HG03439 (cell line): ENCODE data around the gene AMMECR1.
"Not testable (repeated sequence)": the region's sequence is repeated elsewhere in the genome, so short reads cannot be mapped to it uniquely, and the experiment has no call there.

ENCODE experiments used
- ATAC-seq: cut with Tn5 transposase; IDR thresholded peaks from one replicate; pipeline ENCODE4 v1.9.1; 2021; ENCODE audit warnings: mild to moderate bottlenecking, moderate library complexity; ENCODE audit not compliant: unreplicated experiment

AMMECR1 gene

DNA sequence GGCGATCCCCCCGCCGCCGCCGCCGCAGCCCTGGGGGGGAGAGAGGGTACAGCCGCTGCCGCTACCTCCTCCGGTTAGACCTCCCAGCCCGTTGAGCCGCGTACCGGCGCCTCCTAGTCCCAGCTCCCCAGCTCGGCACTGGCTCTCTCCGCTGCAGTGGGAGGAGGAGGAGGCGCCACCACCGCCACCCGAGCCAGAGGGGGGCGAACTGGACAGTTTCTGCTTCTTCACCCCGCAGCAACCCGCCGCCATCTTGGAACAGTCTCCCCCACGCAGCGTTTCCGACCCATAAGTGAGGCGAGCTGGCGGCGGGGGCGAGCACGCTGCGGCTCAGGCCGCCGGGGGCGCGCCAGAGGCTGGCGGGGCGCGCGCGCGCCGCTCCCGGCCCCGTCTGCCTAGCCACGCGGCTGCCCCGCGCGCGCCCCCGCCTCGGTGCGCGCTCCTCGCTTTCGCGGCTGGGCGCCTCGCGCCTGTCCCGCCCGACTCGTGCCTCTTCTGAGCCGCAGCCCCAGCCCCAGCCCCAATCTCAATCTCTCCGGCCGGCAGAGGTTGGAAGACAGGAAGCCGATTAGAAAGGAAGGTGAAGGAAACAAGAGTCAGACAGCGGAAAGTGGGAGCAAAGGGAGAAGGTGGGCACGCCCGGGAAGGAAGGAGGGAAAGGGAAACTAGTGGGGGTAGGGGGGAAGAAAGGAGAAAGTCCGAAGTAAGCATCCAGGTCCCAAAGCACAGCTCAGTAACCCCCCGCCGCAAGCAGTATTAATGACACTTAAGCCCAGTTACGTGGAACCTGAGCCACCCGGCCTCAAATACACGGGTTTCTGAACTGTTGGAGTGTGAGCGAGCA, at the start of gene AMMECR1:
Gene AMMECR1 (minus strand): TSS at position 266 of the 844 bp plus-strand sequence. CDS start 14 bp downstream, at position 252.
- ATAC-seq: peak; percentile 74

DNA sequence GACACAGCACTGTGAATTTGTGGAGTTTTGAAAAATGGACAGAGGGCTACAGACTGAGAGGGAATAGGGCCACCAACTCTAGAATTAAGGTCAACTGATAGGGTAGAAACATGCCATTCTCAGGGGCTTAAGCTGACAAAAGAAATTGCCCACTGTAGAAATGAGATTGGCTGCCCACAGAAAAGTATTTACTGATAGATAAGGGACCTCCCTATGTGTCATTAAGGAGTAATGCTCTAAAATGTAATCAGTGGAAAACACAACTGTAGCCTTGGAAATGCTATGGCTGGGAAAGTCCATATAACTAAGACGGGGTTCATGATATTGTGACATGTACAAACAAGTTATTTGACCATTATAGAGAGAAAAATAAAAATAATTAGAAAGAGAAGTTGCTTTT, 45.4 kb upstream of the AMMECR1 start:
- ATAC-seq: no peak

DNA sequence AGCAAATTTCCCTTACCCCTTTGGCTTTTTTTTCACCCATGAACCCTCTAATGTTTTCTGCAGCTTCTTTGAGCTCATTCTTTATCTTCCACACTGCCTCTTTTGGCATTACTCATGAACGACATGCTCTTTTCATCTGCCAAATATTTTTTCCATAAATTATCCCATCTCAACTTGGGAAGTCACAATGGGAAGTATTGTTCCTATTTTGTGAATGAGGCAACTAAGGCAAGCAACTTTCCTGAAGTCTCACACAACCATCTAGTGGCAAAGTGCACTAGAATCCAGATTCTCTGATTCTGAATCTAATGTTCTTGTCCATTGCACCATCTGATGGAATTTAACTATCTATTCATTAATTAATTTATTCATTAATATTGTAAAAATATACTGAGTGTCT, 41.4 kb upstream of the AMMECR1 start:
- ATAC-seq: no peak

DNA sequence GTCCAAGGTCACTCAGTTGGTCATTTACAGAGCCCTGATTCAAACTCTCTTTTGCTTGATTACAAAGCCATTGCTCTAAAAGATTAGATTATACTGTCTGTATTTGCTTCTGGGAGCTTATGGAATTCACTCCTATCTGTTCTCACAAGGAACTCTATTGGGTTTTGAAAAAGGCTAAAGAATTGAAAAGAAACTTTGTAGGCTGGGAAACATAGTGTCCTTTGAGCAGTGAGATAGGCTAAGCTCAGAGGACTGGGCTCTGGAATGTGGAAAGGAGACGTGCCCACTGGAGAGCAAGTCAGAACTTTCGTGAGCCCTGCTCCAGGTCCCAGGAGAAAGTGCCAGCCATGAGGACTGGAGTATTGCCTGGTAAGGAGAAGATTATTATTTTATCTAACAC, 40.7 kb upstream of the AMMECR1 start, which contains the start of gene RTL9:
Gene RTL9 (plus strand): TSS at position 301 of the 400 bp plus-strand sequence. CDS start 91,770 bp downstream, outside the sequence.
- ATAC-seq: no peak

DNA sequence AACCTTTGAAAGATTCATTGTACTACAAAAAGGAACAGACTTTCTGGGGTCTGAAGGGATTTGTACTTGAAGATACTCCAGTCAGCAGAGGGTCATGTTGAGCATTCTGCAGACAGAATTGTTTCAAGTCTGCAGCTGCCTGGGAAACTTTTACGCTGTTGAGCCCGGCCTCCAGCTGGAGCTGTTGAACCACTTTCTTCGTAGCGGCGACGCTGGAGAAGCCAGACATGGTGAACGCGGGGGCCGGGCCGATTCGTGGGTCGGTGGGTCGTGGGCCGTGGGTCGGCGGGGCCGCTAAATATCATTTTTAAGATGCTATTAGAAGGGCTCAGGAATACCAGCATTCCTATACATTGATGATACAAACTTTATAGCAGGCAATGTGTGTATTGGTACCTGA, 28.8 kb upstream of the AMMECR1 start:
- no peak for ATAC-seq

DNA sequence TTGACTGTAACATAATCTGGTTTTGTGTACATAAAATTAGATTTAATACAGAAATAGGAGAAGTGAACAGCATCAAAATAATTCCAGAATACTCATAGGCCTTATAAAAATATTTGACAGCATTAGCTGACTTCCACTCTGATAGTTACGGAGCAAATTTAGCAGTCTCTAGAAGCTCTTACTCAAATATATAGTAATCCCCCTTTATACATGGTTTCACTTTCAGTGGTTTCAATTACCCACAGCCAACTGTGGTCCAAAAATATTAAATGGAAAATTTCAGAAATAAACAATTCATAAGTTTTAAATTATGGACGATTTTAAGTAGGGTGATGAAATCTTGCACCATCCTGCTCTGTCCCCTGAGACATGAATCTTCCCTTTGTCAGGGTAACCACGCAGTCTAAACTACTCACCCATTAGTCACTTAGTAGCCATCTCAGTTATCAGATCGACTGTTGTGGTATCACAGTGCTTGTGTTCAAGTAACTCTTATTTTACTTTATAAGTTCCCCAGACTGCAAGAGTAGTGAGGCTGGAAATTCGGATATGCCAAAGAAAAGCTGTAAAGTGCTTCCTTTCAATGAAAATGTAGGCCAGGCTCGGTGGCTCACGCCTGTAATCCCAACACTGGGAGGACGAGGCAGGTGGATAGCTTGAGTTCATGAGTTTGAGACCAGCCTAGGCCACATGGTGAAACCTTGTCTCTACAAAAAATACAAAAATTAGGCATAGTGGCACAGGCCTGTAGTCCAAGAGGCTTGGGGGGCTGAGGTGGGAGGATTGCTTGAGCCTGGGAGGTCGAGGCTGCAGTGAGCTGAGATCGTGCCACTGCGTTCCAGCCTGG, 23.5 kb upstream of the AMMECR1 start:
- peak; percentile 79 for ATAC-seq

DNA sequence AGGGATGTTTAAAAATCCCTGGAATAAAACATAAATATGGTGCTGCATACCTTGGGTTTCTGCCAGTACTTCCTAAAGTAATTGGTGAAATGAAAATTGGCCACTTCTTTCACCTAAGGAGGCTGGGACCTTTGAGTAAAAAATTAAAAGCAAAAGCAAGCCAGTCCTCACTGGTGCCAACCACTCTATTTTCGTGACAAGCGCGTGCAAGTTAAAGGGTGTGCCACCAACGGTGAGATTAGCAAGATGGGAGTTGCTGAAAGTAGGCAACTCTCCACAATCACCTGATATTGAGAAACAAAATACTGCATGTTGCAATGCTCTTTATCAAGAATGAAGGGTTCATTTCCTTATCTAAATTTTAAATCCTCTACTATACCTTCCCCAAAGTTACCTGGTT, 21.1 kb upstream of the AMMECR1 start:
- ATAC-seq: no peak

DNA sequence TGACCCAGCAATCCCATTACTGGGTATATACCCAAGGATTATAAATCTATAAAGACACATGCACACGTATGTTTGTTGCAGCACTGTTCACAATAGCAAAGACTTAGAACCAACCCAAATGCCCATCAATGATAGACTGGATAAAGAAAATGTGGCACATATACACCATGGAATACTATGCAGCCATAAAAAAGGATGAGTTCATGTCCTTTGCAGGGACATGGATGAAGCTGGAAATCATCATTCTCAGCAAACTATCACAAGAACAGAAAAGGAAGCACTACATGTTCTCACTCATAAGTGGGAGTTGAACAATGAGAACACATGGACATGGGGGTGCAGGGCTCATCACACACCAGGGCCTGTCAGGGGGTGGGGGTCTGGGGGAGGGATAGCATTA, 15.6 kb upstream of the AMMECR1 start:
- ATAC-seq: not testable (repeated sequence)

DNA sequence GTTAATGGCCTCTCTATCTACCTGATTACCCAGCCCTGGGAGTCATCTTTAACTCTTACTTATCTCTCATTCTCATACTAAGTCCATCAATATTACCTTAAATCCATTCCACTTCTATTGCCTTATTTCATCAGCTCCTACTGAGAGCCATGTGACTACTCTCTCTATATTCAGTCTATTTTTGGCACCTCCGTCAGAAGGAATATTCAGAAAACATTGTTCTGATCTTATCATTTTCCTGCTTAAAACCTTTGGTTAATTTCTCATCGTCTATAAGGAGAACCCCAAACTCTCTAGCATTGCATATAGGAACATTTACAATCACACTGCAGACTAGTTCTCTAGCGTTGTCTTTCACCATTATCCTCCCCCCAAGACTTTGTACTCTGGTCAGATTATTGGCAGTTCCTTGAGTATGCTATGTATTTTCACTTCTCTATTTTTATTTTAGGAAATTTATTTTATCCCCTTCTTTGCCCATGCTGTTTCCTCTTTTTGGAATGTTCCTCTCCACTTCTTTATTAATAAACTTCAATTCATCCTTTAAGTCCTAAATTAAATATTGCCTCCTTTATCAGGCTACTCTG, 13.7 kb upstream of the AMMECR1 start:
- ATAC-seq: no peak

DNA sequence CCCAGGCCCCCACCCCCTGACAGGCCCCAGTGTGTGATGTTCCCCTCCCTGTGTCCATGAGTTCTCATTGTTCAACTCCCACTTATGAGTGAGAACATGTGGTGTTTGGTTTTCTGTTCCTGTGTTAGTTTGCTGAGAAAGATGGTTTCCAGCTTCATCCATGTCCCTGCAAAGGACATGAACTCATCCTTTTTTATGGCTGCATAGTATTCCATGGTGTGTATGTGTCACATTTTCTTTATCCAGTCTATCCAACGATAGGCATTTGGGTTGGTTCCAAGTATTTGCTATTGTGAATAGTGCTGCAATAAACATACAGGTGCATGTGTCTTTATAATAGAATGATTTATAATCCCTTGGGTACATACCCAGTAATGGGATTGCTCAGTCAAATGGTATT, 10.7 kb upstream of the AMMECR1 start:
- not testable (repeated sequence) for ATAC-seq

DNA sequence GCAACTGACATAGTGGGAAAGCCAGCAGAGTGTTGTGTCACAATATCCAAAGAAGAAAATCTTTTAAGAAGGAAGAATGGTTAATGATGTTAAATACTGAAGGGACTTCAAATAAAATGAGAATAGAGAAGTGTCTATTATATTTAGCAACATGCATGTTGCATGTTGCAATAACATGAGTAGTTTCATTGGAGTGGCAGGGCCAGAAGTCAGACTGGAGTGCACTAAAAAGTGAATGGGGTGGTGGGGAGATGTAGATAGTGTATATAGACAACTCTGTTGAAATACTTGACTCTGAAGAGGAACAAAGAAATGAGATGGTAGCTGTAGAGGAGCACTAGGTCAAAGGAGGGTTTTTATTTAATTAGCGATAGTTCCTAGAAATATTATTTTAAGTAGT, 9.5 kb upstream of the AMMECR1 start:
- ATAC-seq: no peak

DNA sequence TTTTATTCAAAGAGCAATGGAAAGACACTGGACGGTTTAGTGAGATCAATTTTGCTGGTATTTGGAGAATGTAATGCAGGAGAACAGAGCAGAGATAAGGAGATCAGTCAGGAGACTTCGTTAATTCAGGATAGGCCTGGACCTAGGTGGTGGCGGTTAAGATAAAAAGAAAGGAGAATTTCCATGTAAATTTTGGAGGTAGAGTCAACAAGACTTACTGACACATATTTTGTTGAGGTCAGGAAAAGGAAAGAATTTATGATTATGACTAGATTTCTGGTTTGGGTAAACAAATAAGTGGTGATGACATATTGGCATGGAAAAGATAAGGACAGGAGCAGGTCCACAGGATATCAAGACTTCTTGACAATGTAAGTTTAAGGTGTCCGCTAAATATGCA, 8.8 kb upstream of the AMMECR1 start:
- no peak for ATAC-seq

DNA sequence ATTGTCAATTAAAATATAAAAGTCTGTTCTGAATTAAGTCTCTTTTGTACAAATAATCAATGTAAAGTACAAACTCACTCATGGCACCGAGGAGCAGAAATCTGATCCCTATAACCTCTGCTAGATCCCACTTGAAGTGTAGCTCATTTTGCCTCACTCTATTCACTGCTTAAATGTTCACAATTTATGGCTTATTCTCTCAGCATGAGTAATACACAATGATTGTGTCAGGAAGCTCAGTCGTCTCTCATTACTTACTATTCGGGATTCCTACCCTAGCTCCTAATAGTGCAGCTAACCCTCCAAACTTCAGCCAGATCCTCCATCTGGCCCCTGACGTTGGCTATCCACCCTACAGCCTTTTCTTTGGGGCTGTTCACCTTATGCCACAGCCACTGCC, 4.7 kb upstream of the AMMECR1 start:
- no peak for ATAC-seq

DNA sequence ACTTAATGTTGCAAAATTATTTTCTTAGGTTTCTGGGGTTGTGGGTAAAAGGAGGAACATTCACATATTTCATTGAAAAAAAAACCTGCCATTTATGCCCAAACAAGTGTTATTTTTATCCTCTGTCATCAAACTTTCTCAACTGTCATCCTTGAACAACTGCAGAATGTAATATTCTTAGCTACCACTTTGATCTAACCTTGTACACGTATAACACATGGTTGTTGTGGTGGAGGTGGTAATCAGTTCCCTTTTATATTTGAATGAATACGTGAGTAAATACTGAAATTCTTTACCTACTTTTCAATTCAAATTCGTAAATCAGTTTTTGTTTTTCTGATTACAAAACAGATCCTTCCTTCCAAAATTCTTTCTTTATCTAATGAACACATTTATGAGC, 3.8 kb upstream of the AMMECR1 start:
- ATAC-seq: no peak

DNA sequence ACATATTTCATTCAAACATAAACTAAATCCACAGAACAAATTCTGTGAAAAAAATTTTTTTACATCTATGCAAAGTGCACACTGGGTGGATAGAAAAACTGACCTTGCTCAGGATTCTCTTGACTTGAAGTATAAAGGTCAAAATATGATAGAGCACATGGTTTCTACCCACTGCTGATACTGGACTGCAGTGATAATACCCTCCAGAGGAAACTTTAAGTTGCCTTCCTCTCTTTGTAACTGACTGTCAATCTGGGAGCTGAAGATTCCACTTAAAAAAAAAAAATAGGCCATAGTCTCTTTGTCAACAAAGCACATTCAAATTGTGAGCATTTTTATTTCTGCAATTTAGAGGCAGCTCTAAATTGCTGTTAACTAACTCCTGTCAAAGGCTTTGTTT, 3.2 kb upstream of the AMMECR1 start:
- no peak for ATAC-seq

DNA sequence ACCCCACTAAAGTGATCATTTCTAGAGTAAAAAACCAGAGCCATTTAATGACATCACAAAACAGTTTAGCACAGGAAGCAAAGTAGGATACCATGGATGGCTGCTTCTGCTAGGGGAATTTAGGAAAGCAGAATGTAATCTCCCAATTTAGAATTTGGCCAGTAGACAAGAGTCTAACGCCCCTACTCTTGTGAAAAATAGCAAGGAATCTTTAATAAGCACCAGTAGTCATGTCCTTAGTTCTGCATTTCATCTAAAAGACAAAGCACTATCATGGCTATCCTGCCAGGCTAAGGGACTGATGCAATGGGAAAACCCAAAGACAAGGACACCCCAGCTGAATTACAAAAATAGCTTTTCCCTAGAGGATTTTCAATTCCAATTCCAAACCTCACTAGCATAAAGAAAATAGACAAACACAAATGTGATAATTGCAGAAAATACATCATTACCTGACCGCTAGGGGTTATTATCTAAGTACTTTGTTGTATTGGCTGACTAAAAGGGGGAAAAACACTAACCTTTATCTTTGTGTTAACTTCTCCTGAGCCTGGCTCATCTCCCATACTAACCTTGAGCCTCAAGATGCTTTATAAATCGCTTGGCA, 2.6 kb upstream of the AMMECR1 start:
- ATAC-seq: no peak

DNA sequence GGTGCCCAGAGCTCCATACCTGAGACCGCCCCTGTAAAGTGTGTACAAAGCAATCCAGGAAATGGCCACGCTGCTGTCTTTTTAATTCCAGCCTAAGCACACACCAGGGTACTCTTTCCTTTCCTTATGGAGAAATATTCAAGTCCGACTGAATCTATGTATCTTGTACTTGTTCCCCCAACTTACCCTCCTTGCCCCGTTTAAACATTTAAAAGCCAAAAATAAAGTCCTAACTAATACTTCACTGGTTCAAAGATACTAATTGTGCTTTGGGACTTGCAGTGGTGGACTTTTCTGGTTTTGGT, 731 bp upstream of the AMMECR1 start:
- no peak for ATAC-seq

DNA sequence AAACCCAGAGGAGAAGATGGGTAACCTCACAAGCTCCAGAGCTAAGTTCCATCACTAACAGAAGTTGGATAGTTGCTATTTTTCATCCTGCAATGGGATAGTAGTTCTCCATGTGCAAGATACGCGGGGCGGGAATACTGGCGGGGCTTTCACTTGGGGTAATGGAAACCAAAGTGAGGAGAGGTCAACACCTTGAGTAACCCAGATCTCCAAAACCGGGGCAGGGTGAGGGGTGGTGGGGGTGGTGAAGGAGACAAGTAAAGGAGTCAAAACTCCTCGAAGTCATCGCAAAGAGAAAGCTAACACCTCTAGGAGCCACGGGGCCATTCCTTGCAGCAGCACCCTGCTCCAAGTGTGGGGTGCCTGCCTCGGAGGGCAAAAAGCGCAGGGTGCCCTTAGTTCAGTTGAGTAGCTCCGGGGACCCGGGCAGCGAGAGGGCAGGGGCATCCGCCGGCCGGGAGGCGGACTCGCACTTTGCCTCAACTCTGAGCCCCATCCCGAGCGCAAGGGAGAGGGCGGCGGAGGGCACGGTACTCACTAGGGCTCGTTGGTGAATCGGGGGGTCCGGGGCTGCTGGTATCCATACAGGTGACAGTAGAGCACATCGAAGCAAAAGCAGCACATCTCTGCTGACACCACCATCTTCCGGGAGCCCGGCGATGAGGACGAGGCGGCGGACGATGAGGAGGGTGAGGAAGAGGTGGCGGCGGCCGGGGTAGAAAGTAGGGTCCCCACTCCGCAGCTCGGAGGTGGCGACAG, 645 bp downstream of the AMMECR1 start:
- peak; percentile 42 for ATAC-seq

DNA sequence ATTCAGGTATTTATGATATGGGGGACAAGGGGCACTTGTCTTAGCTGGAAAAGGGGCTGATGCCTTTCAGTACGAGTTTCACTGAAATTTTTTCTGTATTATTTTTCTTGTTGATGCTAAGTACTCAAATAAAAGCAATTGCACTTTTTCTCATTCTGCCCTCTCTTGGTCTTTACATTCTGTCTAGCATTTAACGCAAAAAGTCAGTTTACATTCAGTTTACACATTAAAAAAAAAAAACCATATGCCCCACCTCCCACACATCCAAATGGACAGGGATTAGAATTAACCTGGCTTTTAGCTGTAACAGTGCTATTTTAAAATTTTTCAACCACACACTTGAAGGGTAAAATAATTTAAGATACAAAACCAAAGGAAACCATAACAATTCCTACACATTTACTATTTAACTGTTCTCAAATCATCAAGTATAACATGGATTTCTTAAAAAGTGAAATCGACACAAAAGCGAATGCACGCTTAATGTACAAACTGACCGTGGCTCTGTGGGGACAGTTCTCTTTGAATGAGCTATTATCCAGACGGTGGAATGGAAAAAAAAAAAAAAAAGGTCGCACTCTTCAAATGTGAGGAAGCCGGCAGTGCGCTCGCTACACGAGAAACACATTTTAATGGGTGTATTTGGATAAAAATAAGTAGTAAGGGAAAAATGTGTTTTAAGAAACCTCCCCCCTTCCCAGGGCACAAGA, 1.4 kb downstream of the AMMECR1 start:
- ATAC-seq: no peak

DNA sequence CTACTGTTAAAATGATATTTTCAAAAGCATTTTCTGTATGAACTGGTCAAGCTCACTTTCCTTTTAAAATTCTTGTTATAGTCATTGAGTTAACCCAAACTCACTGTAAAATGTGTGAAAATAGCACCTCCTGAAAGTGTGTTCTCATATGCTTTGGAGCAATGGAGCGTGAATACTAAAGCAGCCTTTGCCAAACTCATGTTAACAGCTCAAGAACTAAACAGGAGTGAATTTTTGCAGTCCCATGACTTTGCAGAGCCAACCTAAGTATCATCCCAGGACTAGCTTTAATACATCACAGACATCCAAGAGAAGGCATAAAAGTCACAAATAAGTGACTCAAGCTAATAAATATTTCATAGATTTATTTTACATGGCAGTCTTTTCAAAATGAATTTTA, 2.3 kb downstream of the AMMECR1 start:
- ATAC-seq: peak; percentile 32
